KMS-11 (cell line): ENCODE data around the gene NUP214.
"Not testable (repeated sequence)": the region's sequence is repeated elsewhere in the genome, so short reads cannot be mapped to it uniquely, and the experiment has no call there.

Experiments
- H2AFZ ChIP-seq: fragments of 200-600 bp; sonication (generic); 2 replicates; pipeline ENCODE4 v1.6.1; 2016; ENCODE audit warnings: antibody characterized with exemption, mixed run types, low read depth
- H3K27ac ChIP-seq: fragments of 200-600 bp; sonication (generic); 2 replicates; pipeline ENCODE4 v1.6.1; 2016; ENCODE audit warnings: mild to moderate bottlenecking, mixed run types
- H3K27me3 ChIP-seq: fragments of 200-600 bp; sonication (generic); 2 replicates; pipeline ENCODE4 v1.6.1; 2017; ENCODE audit warnings: mild to moderate bottlenecking, low read depth, mixed run types, moderate library complexity; ENCODE audit not compliant: insufficient read depth
- H3K36me3 ChIP-seq: fragments of 200-600 bp; sonication (generic); 2 replicates; pipeline ENCODE4 v1.6.1; 2017; ENCODE audit warnings: mild to moderate bottlenecking, mixed run types; ENCODE audit not compliant: insufficient read depth
- H3K4me1 ChIP-seq: fragments of 200-600 bp; sonication (generic); 2 replicates; pipeline ENCODE4 v1.6.1; 2016; ENCODE audit warnings: mild to moderate bottlenecking, low read depth, mixed run types; ENCODE audit not compliant: poor library complexity, severe bottlenecking
- H3K4me2 ChIP-seq: fragments of 200-600 bp; sonication (generic); 2 replicates; pipeline ENCODE4 v1.7.0; 2016; ENCODE audit warnings: mild to moderate bottlenecking, mixed run types
- H3K4me3 ChIP-seq: fragments of 200-600 bp; sonication (generic); IDR thresholded peaks from 2 replicates; pipeline ENCODE4 v1.6.1; 2017; ENCODE audit warnings: low read depth, low read length, mixed read lengths; ENCODE audit not compliant: insufficient read depth
- H3K79me2 ChIP-seq: fragments of 200-600 bp; sonication (generic); 2 replicates; pipeline ENCODE4 v1.6.1; 2016; ENCODE audit warnings: low read depth, mixed run types; ENCODE audit not compliant: insufficient read depth
- H3K9ac ChIP-seq: fragments of 200-600 bp; sonication (generic); 2 replicates; pipeline ENCODE4 v1.6.1; 2016; ENCODE audit warnings: mild to moderate bottlenecking, mixed run types
- H4K20me1 ChIP-seq: fragments of 200-600 bp; sonication (generic); 2 replicates; pipeline ENCODE4 v1.6.1; 2016; ENCODE audit warnings: mild to moderate bottlenecking, mixed run types; ENCODE audit not compliant: insufficient read depth
- CTCF ChIP-seq: fragments of 200-600 bp; sonication (generic); conservative IDR thresholded peaks from 2 replicates; pipeline ENCODE4 v1.6.1; 2017; ENCODE audit warnings: low read depth, mild to moderate bottlenecking, antibody characterized with exemption, low read length, moderate library complexity, mixed read lengths

NUP214 gene

GRCh38 chr9:131112374-131113154, 12.8 kb upstream of the NUP214 start:
- H3K4me1 ChIP-seq, result no peaks in the 10 kb centered on the region
- no peak overlapping the region for H3K27ac ChIP-seq
- H4K20me1 ChIP-seq, result no peaks in the 10 kb centered on the region
- peaks cover 16% of the 10 kb centered on the region; the same call in 1 of the 2 replicates for H3K27me3 ChIP-seq
- no peak overlapping the region for H2AFZ ChIP-seq
- H3K36me3 ChIP-seq, result no peaks in the 10 kb centered on the region
- no peak overlapping the region for H3K4me2 ChIP-seq
- H3K9ac ChIP-seq, result no peak overlapping the region
- H3K79me2 ChIP-seq, result no peaks in the 10 kb centered on the region
- no peak overlapping the region for H3K4me3 ChIP-seq
- TF ChIP-seq CTCF, result no peak

GRCh38 chr9:131113655-131114054, 11.7 kb upstream of the NUP214 start:
- Histone ChIP-seq H3K27ac (no peak overlapping the region), H3K4me2 (no peak overlapping the region), H3K4me3 (no peak overlapping the region), H2AFZ (no peak overlapping the region), H3K9ac (no peak overlapping the region), H3K79me2 (no peaks in the 10 kb centered on the region), H3K4me1 (no peaks in the 10 kb centered on the region), H3K36me3 (no peaks in the 10 kb centered on the region), H3K27me3 (peaks cover 23% of the 10 kb centered on the region; the same call in 1 of the 2 replicates), H4K20me1 (no peaks in the 10 kb centered on the region)
- TF ChIP-seq CTCF, result no peak

- H3K36me3 ChIP-seq, result no peaks in the 10 kb centered on the region
- H4K20me1 ChIP-seq, result no peaks in the 10 kb centered on the region
- H3K27me3 ChIP-seq, result peaks cover 27% of the 10 kb centered on the region; the same call in 1 of the 2 replicates
- H3K4me1 ChIP-seq, result no peaks in the 10 kb centered on the region
- TF ChIP-seq CTCF, result no peak
- H3K4me2 ChIP-seq, result no peak overlapping the region
- H3K79me2 ChIP-seq, result no peaks in the 10 kb centered on the region
- no peak overlapping the region for H3K4me3 ChIP-seq
- H3K9ac ChIP-seq, result no peak overlapping the region
- H3K27ac ChIP-seq, result no peak overlapping the region
- H2AFZ ChIP-seq, result no peak overlapping the region
Observed at GRCh38 chr9:131114084-131114535, 11.3 kb upstream of the NUP214 start.

GRCh38 chr9:131115360-131115742, 10.0 kb upstream of the NUP214 start:
- H2AFZ ChIP-seq, H4K20me1 ChIP-seq, H3K4me1 ChIP-seq, H3K27ac ChIP-seq, H3K79me2 ChIP-seq, H3K4me2 ChIP-seq, H3K9ac ChIP-seq, H3K36me3 ChIP-seq, H3K4me3 ChIP-seq: not testable (repeated sequence)
- H3K27me3 ChIP-seq, result peaks cover 30% of the 10 kb centered on the region; the same call in 1 of the 2 replicates
